Kidney (tissue), 14 donors: Measurements from ENCODE around the gene TTI1. TPM values are rescaled to one million over a fixed set of nuclear protein-coding genes. Genes with fewer than 3 reads are reported as not detected.

Experiments used
- DNase-seq, 5 donors: peaks; one replicate each; pipeline ENCODE4 v3.0.0-alpha.2; 2013 to 2020
- FAIRE-seq: peaks from 2 replicates; lab custom pipeline; 2012; peaks lifted over from hg19 to GRCh38; lab: Jason Lieb, UNC
- H3K27ac ChIP-seq, 2 donors: one replicate each; pipeline ENCODE4 v1.7.0; 2013; ENCODE audit warnings: low read depth in 2 of 2, low read length in 2 of 2, inconsistent platforms in 1 of 2
- H3K27me3 ChIP-seq: one replicate; pipeline ENCODE4 v1.7.1; 2013; ENCODE audit warnings: low read length, inconsistent platforms; ENCODE audit not compliant: control insufficient read depth, insufficient read depth
- H3K36me3 ChIP-seq, 3 donors: one replicate each; pipeline versions ENCODE4 v1.7.0 to v1.7.1; 2013; ENCODE audit warnings: low read length in 3 of 3, control low read depth in 1 of 3, inconsistent platforms in 1 of 3; ENCODE audit not compliant: insufficient read depth in 3 of 3, control insufficient read depth in 2 of 3
- H3K4me1 ChIP-seq, 3 donors: one replicate each; pipeline versions ENCODE4 v1.7.0 to v1.7.1; 2013; ENCODE audit warnings: low read length in 3 of 3, inconsistent platforms in 1 of 3, low read depth in 1 of 3; ENCODE audit not compliant: control insufficient read depth in 2 of 3, insufficient read depth in 2 of 3
- H3K4me3 ChIP-seq, 3 donors: one replicate each; pipeline versions ENCODE4 v1.7.0 to v1.8.1; 2013; ENCODE audit warnings: low read length in 3 of 3, control low read depth in 1 of 3, inconsistent platforms in 1 of 3
- H3K9ac ChIP-seq, 3 donors: one replicate each; pipeline versions ENCODE4 v1.7.0 to v1.7.1; 2013; ENCODE audit warnings: low read length in 3 of 3, control low read depth in 1 of 3, inconsistent platforms in 1 of 3
- H3K9me3 ChIP-seq, 3 donors: one replicate each; pipeline versions ENCODE4 v1.7.0 to v1.7.1; 2013; ENCODE audit warnings: low read length in 3 of 3, control low read depth in 1 of 3, inconsistent platforms in 1 of 3; ENCODE audit not compliant: control insufficient read depth in 2 of 3, insufficient read depth in 1 of 3
- intact Hi-C: fragments of 100-400 bp; cut with DNase I; formaldehyde crosslinking; loops from one replicate; pipeline ENCODE4 v1.11.1; 2022
- polyA plus RNA-seq: library from polyadenylated mRNA; stranded (reverse); fragments of 350-450 nt; fragmentation: Illumina TruSeq; extraction: RNeasy Lipid Tissue Mini Kit (QIAGEN cat#74804); gene quantifications from one replicate; pipeline ENCODE4 v1.2.3, GENCODE V29; 2014; ENCODE audit warnings: low read depth, low replicate concordance; ENCODE audit not compliant: insufficient read depth
- total RNA-seq: library from RNA; stranded (reverse); fragmentation: NEBNext Ultra II Directional; extraction: Animal tissue kit (Norgen Biotek cat#: 25700); gene quantifications from one replicate; pipeline ENCODE4 v1.2.1, GENCODE V29; 2021
- TF ChIP-seq, protein P1 (sequence below): IDR thresholded peaks from 3 replicates; pipeline ENCODE4 v1.5.1; 2012; ENCODE audit warnings: mild to moderate bottlenecking, moderate library complexity, borderline replicate concordance; ENCODE audit not compliant: insufficient read depth; ENCODE audit errors: extremely low read depth
- donor health status: control.
- donor health status: control.
- donor health status: control.
- donor health status: control.
- donor health status: control.
- donor health status: DM: yes; HTN: yes; CAD: no.
- donor health status: Normal renal cell carcinoma (clear cell type).

Gene TTI1
- total and polyA plus RNA-seq, 2 donors from 2014 or later: 8.6 to 19.5 TPM

GRCh38 chr20:37938954-37939353, 94.3 kb downstream of the TTI1 start:
- no peaks in the 10 kb centered on the region for H3K4me1 ChIP-seq
- intact Hi-C loops: no loop called here
- H3K27me3 ChIP-seq: no peaks in the 10 kb centered on the region
- no peaks in the 10 kb centered on the region for H3K36me3 ChIP-seq
- TF ChIP-seq, protein P1, sequence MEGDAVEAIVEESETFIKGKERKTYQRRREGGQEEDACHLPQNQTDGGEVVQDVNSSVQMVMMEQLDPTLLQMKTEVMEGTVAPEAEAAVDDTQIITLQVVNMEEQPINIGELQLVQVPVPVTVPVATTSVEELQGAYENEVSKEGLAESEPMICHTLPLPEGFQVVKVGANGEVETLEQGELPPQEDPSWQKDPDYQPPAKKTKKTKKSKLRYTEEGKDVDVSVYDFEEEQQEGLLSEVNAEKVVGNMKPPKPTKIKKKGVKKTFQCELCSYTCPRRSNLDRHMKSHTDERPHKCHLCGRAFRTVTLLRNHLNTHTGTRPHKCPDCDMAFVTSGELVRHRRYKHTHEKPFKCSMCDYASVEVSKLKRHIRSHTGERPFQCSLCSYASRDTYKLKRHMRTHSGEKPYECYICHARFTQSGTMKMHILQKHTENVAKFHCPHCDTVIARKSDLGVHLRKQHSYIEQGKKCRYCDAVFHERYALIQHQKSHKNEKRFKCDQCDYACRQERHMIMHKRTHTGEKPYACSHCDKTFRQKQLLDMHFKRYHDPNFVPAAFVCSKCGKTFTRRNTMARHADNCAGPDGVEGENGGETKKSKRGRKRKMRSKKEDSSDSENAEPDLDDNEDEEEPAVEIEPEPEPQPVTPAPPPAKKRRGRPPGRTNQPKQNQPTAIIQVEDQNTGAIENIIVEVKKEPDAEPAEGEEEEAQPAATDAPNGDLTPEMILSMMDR: no peak
- H3K9me3 ChIP-seq: no peaks in the 10 kb centered on the region
- H3K27ac ChIP-seq: no peak overlapping the region
- DNase-seq (no peak), FAIRE-seq (no peak)
- H3K9ac ChIP-seq: no peak overlapping the region
- no peak overlapping the region for H3K4me3 ChIP-seq

DNA sequence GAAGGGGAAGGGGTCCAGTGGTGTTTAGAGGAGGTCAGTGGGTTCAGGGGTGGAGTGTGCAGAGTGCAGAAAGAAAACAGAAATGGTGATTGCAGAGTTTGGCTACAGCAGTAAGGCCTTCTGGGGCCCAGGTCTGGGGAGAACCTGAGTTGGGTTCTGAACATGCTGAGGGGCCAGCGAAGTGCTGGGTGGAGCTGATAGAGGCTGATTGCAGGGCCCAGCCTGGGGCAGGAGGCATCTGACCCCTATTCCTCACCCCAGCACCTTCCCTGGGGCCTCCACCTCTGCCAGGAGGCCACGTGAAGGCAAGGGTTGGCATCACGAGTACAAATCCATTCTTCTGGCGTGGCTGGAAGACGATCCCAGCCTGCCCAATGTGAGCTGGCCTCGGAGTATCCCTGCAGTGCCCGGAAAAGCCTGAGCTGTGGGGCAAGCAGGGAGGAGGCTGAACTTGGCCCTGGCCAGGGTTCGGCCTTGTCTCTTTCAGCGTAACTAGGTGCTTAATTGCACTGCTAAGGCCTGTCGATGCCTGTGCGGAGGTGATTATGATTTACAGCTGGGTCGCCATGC, 95.0 kb downstream of the TTI1 start:
- TF ChIP-seq, protein P1: no peak
- H3K27me3 ChIP-seq: no peaks in the 10 kb centered on the region
- H3K9ac ChIP-seq: no peak overlapping the region
- no peak overlapping the region for H3K4me3 ChIP-seq
- H3K27ac ChIP-seq: no peak overlapping the region
- no peaks in the 10 kb centered on the region for H3K9me3 ChIP-seq
- FAIRE-seq: no peak
- intact Hi-C loops: no loop called here
- no peaks in the 10 kb centered on the region for H3K36me3 ChIP-seq
- H3K4me1 ChIP-seq: no peaks in the 10 kb centered on the region
- no peak for DNase-seq

GRCh38 chr20:37937686-37938085, 95.6 kb downstream of the TTI1 start:
- TF ChIP-seq, protein P1: no peak
- Histone ChIP-seq H3K4me1 (no peaks in the 10 kb centered on the region), H3K27me3 (no peaks in the 10 kb centered on the region), H3K36me3 (no peaks in the 10 kb centered on the region), H3K4me3 (no peak overlapping the region), H3K27ac (no peak overlapping the region), H3K9ac (no peak overlapping the region), H3K9me3 (no peaks in the 10 kb centered on the region)
- FAIRE-seq: no peak
- intact Hi-C loops: no loop called here
- no peak for DNase-seq

DNA sequence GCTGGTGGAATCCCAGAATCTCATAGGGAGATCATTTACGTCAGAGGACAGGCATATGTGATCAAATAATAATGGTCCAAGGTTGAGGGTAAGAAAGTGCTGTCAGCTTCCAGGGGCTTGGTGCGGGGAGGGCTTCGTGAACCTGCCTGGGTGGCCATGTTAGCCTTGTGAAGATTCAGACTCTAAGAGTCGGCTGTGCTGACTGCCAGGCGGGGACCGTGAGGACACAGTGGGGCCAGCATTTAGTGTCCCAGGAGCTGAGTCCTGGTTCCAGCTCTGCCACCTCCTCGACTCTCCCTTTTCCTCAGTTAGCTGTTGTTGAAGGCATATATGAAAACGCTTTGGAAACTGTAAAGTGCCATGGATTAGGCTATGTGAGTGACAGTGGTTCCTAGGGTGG, 96.8 kb downstream of the TTI1 start:
- no peak overlapping the region for H3K4me3 ChIP-seq
- H3K9ac ChIP-seq: no peak overlapping the region
- H3K36me3 ChIP-seq: no peaks in the 10 kb centered on the region
- no peaks in the 10 kb centered on the region for H3K27me3 ChIP-seq
- H3K9me3 ChIP-seq: no peaks in the 10 kb centered on the region
- no peak for DNase-seq
- TF ChIP-seq, protein P1: no peak
- no peak overlapping the region for H3K27ac ChIP-seq
- no peak for FAIRE-seq
- no peaks in the 10 kb centered on the region for H3K4me1 ChIP-seq
- intact Hi-C loops: no loop called here
